ENCODE results near the gene LSM8.

Gene LSM8

GRCh38 chr7:118183786-118184564, at the start of gene LSM8 (continued):
- TF ChIP-seq ZNF692 (tag by site-specific recombination; IDR thresholded peaks at IDR 0.05) (peak; percentile 53), ZNF274 (IDR thresholded peaks at IDR 0.05; ENCODE audit: low read length) (no peak), ZNF274 (tag by site-specific recombination; IDR thresholded peaks at IDR 0.05; ENCODE audit: borderline replicate concordance) (no peak), KLF16 (tag by site-specific recombination; IDR thresholded peaks at IDR 0.05) (peak; percentile 25; the same call in 1 of the 2 replicates), ZNF239 (tag by site-specific recombination; IDR thresholded peaks at IDR 0.05) (no peak), ZSCAN5A (tag by site-specific recombination; IDR thresholded peaks at IDR 0.05) (peak; percentile 78; the same call in 1 of the 2 replicates), SCRT2 (tag by site-specific recombination; IDR thresholded peaks at IDR 0.05) (no peak), SP3 (tag by site-specific recombination; IDR thresholded peaks at IDR 0.05) (peak; percentile 52), TSHZ1 (tag by site-specific recombination; IDR thresholded peaks at IDR 0.05; ENCODE audit: borderline replicate concordance) (no peak), ZNF133 (tag by site-specific recombination; IDR thresholded peaks at IDR 0.05) (no peak), ZNF600 (tag by site-specific recombination; IDR thresholded peaks at IDR 0.05) (peak; percentile 98), ZNF621 (tag by site-specific recombination; IDR thresholded peaks at IDR 0.05) (no peak), ZNF76 (tag by site-specific recombination; IDR thresholded peaks at IDR 0.05; ENCODE audit: borderline replicate concordance, low read depth) (peak; percentile 69; the same call in 1 of the 2 replicates), BCL11B (tag by site-specific recombination; IDR thresholded peaks at IDR 0.05; ENCODE audit: low read depth) (no peak), REPIN1 (tag by site-specific recombination; IDR thresholded peaks at IDR 0.05; ENCODE audit: low read depth) (no peak), KLF17 (tag by site-specific recombination; IDR thresholded peaks at IDR 0.05) (peak; percentile 36; the same call in 1 of the 2 replicates), ELK4 (IDR thresholded peaks at IDR 0.05; ENCODE audit: borderline replicate concordance, low read depth, low read length) (0 out of 2 replicates have a peak, but pooled peaks have one; percentile 26), KLF10 (tag by site-specific recombination; IDR thresholded peaks at IDR 0.05) (0 out of 2 replicates have a peak, but pooled peaks have one; percentile 14), ZNF394 (tag by site-specific recombination; IDR thresholded peaks at IDR 0.05; ENCODE audit: borderline replicate concordance) (peak; percentile 64; the same call in 1 of the 2 replicates), ZNF660 (tag by site-specific recombination; IDR thresholded peaks at IDR 0.05) (peak; percentile 90), ZNF221 (tag by site-specific recombination; IDR thresholded peaks at IDR 0.05; ENCODE audit: borderline replicate concordance) (no peak), ZNF837 (tag by site-specific recombination; IDR thresholded peaks at IDR 0.05) (no peak), ZNF433 (tag by site-specific recombination; IDR thresholded peaks at IDR 0.05; ENCODE audit: low read depth) (no peak), ZNF585B (tag by site-specific recombination; IDR thresholded peaks at IDR 0.05) (no peak), RBAK (tag by site-specific recombination; IDR thresholded peaks at IDR 0.05) (no peak), ATF2 (tag by site-specific recombination; IDR thresholded peaks at IDR 0.05; ENCODE audit: low read depth) (no peak), ZNF610 (tag by site-specific recombination; IDR thresholded peaks at IDR 0.05; ENCODE audit: borderline replicate concordance) (peak; percentile 13; the same call in 1 of the 2 replicates)
